Measurements from ENCODE around the gene SP5.

DNA sequence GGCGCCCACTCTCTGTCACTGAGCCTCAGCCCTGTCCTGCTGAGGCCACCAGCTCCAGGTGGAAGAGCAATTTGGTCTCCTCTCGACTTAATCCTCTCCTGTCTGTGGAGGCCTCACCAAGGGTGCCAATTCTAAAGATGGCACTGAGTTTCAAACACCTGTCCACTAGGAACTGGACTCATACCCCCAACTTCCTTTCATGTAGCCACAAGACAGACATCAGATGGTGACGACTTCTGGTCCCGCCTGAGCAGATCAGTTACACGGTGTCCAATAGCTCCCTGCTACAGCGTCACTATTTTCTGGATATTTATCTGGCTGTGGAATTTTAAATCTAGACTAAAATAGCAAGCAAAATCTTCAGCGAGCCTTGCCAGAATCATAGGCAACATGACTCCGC, 24.5 kb upstream of the SP5 start:
- TF ChIP-seq, protein P1, sequence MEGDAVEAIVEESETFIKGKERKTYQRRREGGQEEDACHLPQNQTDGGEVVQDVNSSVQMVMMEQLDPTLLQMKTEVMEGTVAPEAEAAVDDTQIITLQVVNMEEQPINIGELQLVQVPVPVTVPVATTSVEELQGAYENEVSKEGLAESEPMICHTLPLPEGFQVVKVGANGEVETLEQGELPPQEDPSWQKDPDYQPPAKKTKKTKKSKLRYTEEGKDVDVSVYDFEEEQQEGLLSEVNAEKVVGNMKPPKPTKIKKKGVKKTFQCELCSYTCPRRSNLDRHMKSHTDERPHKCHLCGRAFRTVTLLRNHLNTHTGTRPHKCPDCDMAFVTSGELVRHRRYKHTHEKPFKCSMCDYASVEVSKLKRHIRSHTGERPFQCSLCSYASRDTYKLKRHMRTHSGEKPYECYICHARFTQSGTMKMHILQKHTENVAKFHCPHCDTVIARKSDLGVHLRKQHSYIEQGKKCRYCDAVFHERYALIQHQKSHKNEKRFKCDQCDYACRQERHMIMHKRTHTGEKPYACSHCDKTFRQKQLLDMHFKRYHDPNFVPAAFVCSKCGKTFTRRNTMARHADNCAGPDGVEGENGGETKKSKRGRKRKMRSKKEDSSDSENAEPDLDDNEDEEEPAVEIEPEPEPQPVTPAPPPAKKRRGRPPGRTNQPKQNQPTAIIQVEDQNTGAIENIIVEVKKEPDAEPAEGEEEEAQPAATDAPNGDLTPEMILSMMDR (IDR thresholded peaks at IDR 0.05), result no peak
- TF ChIP-seq POLR2A (IDR thresholded peaks at IDR 0.05), result no peak

Measured in body of pancreas (tissue), 4 donors.